ENCODE measurements around the gene KCP. TPM values are rescaled to one million over a fixed set of nuclear protein-coding genes. Genes with fewer than 3 reads are reported as not detected.

Gene KCP
- total and polyA plus RNA-seq, 10 of the 15 experiments (the other 5 are each of a cell fraction or from before 2014, with no cell fraction given) = 0.05 to 7.8 (median 2.5) TPM

DNA sequence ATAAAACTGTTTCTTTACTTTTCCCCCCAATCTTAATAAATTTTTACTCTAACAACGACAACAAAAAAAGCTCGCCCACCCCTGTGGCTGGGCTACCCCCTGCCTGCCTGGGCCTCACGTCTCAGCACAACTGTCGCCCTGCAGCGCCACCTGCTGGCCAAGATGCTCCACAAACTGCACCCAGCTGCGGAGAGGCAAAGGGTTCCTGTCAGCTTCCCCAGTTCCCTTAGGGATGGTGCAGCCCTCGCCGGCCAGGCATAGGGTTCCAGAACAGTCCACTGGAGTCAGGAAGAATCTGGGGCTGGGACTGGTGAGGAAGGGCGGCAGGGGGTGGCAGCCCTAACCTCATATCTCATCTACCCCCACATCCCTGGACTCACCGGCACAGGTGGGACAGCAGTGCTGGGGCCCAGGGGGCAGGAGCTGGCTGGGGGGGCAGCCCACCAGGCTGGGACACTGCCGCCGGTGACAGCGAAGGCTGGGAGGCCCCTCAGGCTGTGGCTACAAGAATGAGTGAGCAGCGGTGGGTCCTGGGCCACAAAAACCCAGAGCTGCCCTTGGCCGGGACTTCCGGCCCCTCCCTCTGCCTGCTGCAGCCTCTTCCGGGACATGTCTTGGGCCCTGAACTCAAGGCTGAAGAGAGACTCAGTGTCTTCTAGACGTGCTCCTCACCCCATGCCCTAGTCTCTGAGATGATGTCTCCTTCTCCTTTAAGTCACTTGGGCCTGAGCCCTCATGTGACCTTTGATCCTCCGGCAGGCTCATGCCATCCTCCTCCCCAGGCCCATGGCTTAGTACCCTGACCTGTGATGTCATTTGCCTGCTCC lies 26.7 kb downstream of the KCP start (continued):
- TF ChIP-seq EGR1 (IDR thresholded peaks at IDR 0.05; ENCODE audit: borderline replicate concordance in 1 of 2, low read depth in 2 of 2, low read length in 2 of 2) = no peak
- peak; percentile 92 for TF ChIP-seq SMARCA5 (IDR thresholded peaks at IDR 0.05)
- TF ChIP-seq RB1 (IDR thresholded peaks at IDR 0.05; ENCODE audit: borderline replicate concordance) = 0 out of 2 replicates have a peak, but pooled peaks have one; percentile 45
- TF ChIP-seq SMAD5 (IDR thresholded peaks at IDR 0.05; ENCODE audit: low read depth) = no peak
- TF ChIP-seq SIN3A (IDR thresholded peaks at IDR 0.05; ENCODE audit: low read depth, low read length) = peak; percentile 34; the same call in 1 of the 2 replicates
- peak; percentile 92 for TF ChIP-seq DPF2 (IDR thresholded peaks at IDR 0.05)
- peak; percentile 77 for TF ChIP-seq POLR2A (IDR thresholded peaks at IDR 0.05; ENCODE audit: low read depth, low read length)
- TF ChIP-seq POU2F2 (IDR thresholded peaks at IDR 0.05; ENCODE audit: borderline replicate concordance, low read depth, low read length) = no peak
- TF ChIP-seq, protein P1, sequence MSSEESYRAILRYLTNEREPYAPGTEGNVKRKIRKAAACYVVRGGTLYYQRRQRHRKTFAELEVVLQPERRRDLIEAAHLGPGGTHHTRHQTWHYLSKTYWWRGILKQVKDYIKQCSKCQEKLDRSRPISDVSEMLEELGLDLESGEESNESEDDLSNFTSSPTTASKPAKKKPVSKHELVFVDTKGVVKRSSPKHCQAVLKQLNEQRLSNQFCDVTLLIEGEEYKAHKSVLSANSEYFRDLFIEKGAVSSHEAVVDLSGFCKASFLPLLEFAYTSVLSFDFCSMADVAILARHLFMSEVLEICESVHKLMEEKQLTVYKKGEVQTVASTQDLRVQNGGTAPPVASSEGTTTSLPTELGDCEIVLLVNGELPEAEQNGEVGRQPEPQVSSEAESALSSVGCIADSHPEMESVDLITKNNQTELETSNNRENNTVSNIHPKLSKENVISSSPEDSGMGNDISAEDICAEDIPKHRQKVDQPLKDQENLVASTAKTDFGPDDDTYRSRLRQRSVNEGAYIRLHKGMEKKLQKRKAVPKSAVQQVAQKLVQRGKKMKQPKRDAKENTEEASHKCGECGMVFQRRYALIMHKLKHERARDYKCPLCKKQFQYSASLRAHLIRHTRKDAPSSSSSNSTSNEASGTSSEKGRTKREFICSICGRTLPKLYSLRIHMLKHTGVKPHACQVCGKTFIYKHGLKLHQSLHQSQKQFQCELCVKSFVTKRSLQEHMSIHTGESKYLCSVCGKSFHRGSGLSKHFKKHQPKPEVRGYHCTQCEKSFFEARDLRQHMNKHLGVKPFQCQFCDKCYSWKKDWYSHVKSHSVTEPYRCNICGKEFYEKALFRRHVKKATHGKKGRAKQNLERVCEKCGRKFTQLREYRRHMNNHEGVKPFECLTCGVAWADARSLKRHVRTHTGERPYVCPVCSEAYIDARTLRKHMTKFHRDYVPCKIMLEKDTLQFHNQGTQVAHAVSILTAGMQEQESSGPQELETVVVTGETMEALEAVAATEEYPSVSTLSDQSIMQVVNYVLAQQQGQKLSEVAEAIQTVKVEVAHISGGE (CRISPR knock-in tag; IDR thresholded peaks at IDR 0.05) = no peak
- TF ChIP-seq ZNF622 (IDR thresholded peaks at IDR 0.05) = no peak
- TF ChIP-seq MXI1 (IDR thresholded peaks at IDR 0.05; ENCODE audit: low read depth, low read length) = 0 out of 2 replicates have a peak, but pooled peaks have one; percentile 12
- TF ChIP-seq, protein P2, sequence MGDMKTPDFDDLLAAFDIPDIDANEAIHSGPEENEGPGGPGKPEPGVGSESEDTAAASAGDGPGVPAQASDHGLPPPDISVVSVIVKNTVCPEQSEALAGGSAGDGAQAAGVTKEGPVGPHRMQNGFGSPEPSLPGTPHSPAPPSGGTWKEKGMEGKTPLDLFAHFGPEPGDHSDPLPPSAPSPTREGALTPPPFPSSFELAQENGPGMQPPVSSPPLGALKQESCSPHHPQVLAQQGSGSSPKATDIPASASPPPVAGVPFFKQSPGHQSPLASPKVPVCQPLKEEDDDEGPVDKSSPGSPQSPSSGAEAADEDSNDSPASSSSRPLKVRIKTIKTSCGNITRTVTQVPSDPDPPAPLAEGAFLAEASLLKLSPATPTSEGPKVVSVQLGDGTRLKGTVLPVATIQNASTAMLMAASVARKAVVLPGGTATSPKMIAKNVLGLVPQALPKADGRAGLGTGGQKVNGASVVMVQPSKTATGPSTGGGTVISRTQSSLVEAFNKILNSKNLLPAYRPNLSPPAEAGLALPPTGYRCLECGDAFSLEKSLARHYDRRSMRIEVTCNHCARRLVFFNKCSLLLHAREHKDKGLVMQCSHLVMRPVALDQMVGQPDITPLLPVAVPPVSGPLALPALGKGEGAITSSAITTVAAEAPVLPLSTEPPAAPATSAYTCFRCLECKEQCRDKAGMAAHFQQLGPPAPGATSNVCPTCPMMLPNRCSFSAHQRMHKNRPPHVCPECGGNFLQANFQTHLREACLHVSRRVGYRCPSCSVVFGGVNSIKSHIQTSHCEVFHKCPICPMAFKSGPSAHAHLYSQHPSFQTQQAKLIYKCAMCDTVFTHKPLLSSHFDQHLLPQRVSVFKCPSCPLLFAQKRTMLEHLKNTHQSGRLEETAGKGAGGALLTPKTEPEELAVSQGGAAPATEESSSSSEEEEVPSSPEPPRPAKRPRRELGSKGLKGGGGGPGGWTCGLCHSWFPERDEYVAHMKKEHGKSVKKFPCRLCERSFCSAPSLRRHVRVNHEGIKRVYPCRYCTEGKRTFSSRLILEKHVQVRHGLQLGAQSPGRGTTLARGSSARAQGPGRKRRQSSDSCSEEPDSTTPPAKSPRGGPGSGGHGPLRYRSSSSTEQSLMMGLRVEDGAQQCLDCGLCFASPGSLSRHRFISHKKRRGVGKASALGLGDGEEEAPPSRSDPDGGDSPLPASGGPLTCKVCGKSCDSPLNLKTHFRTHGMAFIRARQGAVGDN (IDR thresholded peaks at IDR 0.05) = peak; percentile 34; the same call in 1 of the 2 replicates
- no peak for TF ChIP-seq KLF5 (IDR thresholded peaks at IDR 0.05; ENCODE audit: partially characterized antibody)
- no peak for TF ChIP-seq FOS (IDR thresholded peaks at IDR 0.05; ENCODE audit: borderline replicate concordance, extremely low read depth, insufficient read length)
- no peak for TF ChIP-seq CEBPB (IDR thresholded peaks at IDR 0.05; ENCODE audit: borderline replicate concordance in 1 of 2, low read depth in 2 of 2, low read length in 2 of 2)
- TF ChIP-seq ZNF24 (IDR thresholded peaks at IDR 0.05) = no peak
- no peak for TF ChIP-seq SUZ12 (IDR thresholded peaks at IDR 0.05; ENCODE audit: unreplicated experiment)
- TF ChIP-seq SRF (IDR thresholded peaks at IDR 0.05; ENCODE audit: low read depth in 2 of 2, low read length in 2 of 2) = peak; percentile 38 to 65; a peak in 3 of 4 replicates
- TF ChIP-seq NFXL1 (IDR thresholded peaks at IDR 0.05; ENCODE audit: borderline replicate concordance) = no peak
- peak; percentile 81 for TF ChIP-seq RAD21 (IDR thresholded peaks at IDR 0.05; ENCODE audit: insufficient read depth, low read depth, low read length)
- no peak for TF ChIP-seq MTA3 (IDR thresholded peaks at IDR 0.05; ENCODE audit: borderline replicate concordance, low read length)

Measured in GM12878 (cell line).